Measurements from ENCODE around the gene PLEKHM2.

PLEKHM2 gene

DNA sequence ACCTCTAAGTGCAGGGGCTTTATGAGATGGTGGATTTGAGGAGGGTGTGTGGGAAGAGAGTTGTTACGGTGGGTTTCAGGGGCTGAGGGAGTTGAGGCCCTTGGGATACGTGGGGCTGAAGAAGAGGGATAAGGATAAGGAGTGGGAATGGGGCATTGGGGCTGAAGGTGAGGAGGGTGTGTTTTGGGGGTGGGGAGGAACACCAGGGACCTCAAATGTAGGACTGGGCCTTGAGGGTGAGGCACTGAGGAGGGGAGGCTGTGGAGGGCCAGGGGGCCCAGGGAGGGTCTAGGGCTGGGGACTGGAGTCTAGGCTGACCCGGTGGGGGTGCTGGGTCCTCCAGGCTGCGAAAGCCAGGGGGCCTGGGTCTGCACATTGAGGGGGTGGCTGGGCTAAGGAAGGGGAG is 1.2 kb upstream of the PLEKHM2 start:
- Mint-ChIP-seq H3K4me1 (peaks cover 21% of the 10 kb centered on the region), H3K4me3 (peak overlapping the region; percentile 80), H3K27ac (peak overlapping the region; percentile 66), H3K36me3 (ENCODE audit: low read depth) (peaks cover 7% of the 10 kb centered on the region), H3K9me3 (peaks cover 4% of the 10 kb centered on the region), H3K27me3 (ENCODE audit: low read depth, poor library complexity) (peaks cover 4% of the 10 kb centered on the region)
- DNase-seq = no peak
- TF ChIP-seq CTCF (IDR thresholded peaks at IDR 0.05) = no peak

GRCh38 chr1:15683345-15684039 is 628 bp upstream of the PLEKHM2 start:
- H3K4me1 Mint-ChIP-seq = peaks cover 21% of the 10 kb centered on the region
- peaks cover 12% of the 10 kb centered on the region for H3K36me3 Mint-ChIP-seq (ENCODE audit: low read depth)
- H3K27me3 Mint-ChIP-seq (ENCODE audit: low read depth, poor library complexity) = peaks cover 4% of the 10 kb centered on the region
- H3K27ac Mint-ChIP-seq = peak overlapping the region; percentile 68
- H3K4me3 Mint-ChIP-seq = peak overlapping the region; percentile 80
- H3K9me3 Mint-ChIP-seq = peaks cover 6% of the 10 kb centered on the region
- no peak for DNase-seq
- no peak for TF ChIP-seq CTCF (IDR thresholded peaks at IDR 0.05)

DNA sequence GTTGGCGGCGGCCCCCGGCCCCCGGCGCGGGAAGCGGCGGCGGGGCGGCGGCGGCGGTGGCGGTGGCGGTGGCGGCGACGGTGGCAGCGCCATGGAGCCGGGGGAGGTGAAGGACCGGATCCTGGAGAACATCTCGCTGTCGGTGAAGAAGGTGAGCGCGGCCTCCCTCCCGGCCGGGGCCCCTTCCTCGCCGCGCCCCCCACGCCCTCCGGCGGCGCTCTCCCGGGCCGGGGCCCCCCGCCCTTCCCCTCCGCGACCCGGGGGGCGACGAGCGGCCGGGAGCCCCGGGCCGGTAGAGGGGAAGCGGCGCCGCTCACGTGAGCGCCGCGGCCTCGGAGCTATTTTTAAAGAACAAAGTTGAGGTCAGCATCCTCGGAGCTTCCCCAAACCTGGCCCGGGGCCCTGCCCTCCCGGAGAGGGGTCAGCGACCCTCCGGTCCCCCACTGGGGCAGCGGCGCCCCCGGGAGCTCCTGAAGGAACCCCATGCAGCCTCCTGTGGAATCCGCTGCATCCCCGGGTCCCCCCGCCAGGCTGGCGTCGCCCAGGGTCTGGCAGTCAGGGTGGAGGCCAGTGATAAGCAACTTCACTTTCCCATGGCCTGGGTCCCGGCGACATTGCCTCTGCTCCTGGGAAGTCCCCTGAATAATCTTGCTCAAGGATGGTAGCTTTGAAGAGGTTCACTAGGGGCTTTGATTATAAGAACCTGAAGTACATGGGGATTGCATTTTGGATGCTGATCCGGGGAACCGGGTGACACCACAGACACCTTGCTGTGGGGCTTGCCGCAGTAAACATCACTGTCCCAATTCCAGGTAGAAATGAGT is 560 bp downstream of the PLEKHM2 start:
- Mint-ChIP-seq H3K4me1 (peaks cover 21% of the 10 kb centered on the region), H3K27me3 (ENCODE audit: low read depth, poor library complexity) (peaks cover 4% of the 10 kb centered on the region), H3K27ac (peak overlapping the region; percentile 88), H3K4me3 (peak overlapping the region; percentile 92), H3K9me3 (peaks cover 6% of the 10 kb centered on the region), H3K36me3 (ENCODE audit: low read depth) (peaks cover 24% of the 10 kb centered on the region)
- peak; percentile 59 for DNase-seq
- no peak for TF ChIP-seq CTCF (IDR thresholded peaks at IDR 0.05)

DNA sequence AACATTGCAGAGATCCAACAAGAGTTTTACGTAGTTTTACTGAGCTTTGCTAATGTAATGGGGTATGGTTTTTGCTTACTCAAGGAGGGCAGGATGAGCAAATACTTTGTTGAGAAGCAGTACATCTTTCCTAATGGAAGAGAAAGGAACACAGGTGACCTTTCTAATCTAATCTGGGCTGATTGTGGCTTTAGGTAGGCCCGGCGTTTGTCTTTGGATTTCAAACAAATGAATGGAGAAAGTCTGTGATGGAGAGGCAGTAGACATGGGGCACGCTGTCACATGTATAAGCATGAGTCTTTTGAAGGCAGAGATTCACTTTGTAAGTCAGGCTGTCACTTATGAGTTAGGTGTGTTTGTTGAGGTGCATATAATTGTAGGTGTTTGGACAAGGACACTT is 1.7 kb downstream of the PLEKHM2 start:
- H3K27me3 Mint-ChIP-seq (ENCODE audit: low read depth, poor library complexity) = peaks cover 4% of the 10 kb centered on the region
- H3K4me3 Mint-ChIP-seq = peak overlapping the region; percentile 92
- no peak for TF ChIP-seq CTCF (IDR thresholded peaks at IDR 0.05)
- no peak for DNase-seq
- H3K4me1 Mint-ChIP-seq = peaks cover 21% of the 10 kb centered on the region
- H3K36me3 Mint-ChIP-seq (ENCODE audit: low read depth) = peaks cover 30% of the 10 kb centered on the region
- peaks cover 6% of the 10 kb centered on the region for H3K9me3 Mint-ChIP-seq
- no peak overlapping the region for H3K27ac Mint-ChIP-seq

DNA sequence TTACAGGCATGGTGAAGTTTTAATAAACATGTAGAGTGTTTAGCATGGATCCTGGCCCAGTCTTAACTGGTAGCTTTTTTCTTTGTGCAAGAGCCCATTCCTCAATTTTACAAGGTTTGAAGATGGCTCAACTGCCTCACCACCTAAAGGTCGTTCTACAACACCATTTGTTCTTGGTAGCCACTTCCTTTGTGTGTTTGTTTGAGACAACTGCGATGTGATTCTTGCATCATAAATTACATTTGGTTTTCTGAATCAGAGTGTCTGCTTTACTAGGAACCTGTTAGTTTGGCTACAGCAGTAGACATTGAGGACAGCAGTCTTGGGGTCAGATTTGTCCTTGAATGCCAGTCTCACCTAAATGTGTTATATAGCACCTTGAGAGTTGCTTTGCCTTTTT is 3.3 kb downstream of the PLEKHM2 start:
- DNase-seq = no peak
- H3K36me3 Mint-ChIP-seq (ENCODE audit: low read depth) = peaks cover 32% of the 10 kb centered on the region
- H3K27ac Mint-ChIP-seq = no peak overlapping the region
- peaks cover 29% of the 10 kb centered on the region for H3K4me1 Mint-ChIP-seq
- no peak for TF ChIP-seq CTCF (IDR thresholded peaks at IDR 0.05)
- peaks cover 6% of the 10 kb centered on the region for H3K9me3 Mint-ChIP-seq
- no peaks in the 10 kb centered on the region for H3K27me3 Mint-ChIP-seq (ENCODE audit: low read depth, poor library complexity)
- no peak overlapping the region for H3K4me3 Mint-ChIP-seq
